GM12878 (cell line): ENCODE results near the gene NKAIN2. TPM values are rescaled to one million over a fixed set of nuclear protein-coding genes. Genes with fewer than 3 reads are reported as not detected.

Experiments used
- ATAC-seq: fragments of 200-7000 bp; cut with Tn5 transposase; 3 replicates; pipeline ENCODE4 v1.9.1; 2020; ENCODE audit warnings: mild to moderate bottlenecking, moderate library complexity
- BruUV-seq: library from RNA; stranded (reverse); fragments of 400-500 nt; replicated peaks from 2 replicates; lab custom pipeline; 2021; lab: Mats Ljungman, UMichigan
- CTCF ChIA-PET: fragments of 300-600 bp; sonication (Branson Sonifier 250); formaldehyde crosslinking; extraction: SDS; loops from one replicate; lab custom pipeline; 2021; ENCODE audit warnings: inconsistent platforms; lab: Yijun Ruan, JAX
- POLR2A ChIA-PET: fragments of 350-600 bp; formaldehyde crosslinking; extraction: SDS; loops from one replicate; lab custom pipeline; 2021; ENCODE audit warnings: inconsistent platforms; lab: Charles Lee
- RAD21 ChIA-PET: fragments of 300-600 bp; sonication (Branson Sonifier 250); formaldehyde crosslinking; loops from one replicate; lab custom pipeline; 2023; ENCODE audit warnings: antibody characterized with exemption; ENCODE audit not compliant: unreplicated experiment; lab: Charles Lee
- SMC1A ChIA-PET: fragments of 300-600 bp; sonication (Branson Sonifier 250); formaldehyde crosslinking; loops from one replicate; lab custom pipeline; 2023; ENCODE audit not compliant: unreplicated experiment, uncharacterized antibody; lab: Charles Lee
- DNase-seq: peaks from one replicate; pipeline ENCODE4 v3.0.0-alpha.2; 2011; ENCODE audit warnings: low read depth, low spot score
- FAIRE-seq: peaks from 3 replicates; lab custom pipeline; 2011; peaks lifted over from hg19 to GRCh38; lab: Jason Lieb, UNC
- H2AFZ ChIP-seq: 2 replicates; pipeline ENCODE4 v1.6.0; 2011; ENCODE audit warnings: low read depth, low read length, control low read depth; ENCODE audit not compliant: control insufficient read depth
- H3K27ac ChIP-seq: 2 replicates; pipeline ENCODE4 v1.5.1; 2011; ENCODE audit warnings: control low read depth; ENCODE audit not compliant: control insufficient read depth, insufficient read depth
- H3K27me3 ChIP-seq, 2 experiments: replicated peaks in 1 of 2; 2 replicates each; pipeline versions ENCODE4 v1.6.0 to v1.6.1; 2011; ENCODE audit warnings: low read length in 1 of 2; ENCODE audit not compliant: control insufficient read depth in 2 of 2, insufficient read depth in 2 of 2
- H3K36me3 ChIP-seq, 2 experiments: 2 replicates each; pipeline ENCODE4 v1.5.1; 2011; ENCODE audit warnings: low read length in 1 of 2; ENCODE audit not compliant: control insufficient read depth in 2 of 2, insufficient read depth in 2 of 2
- H3K4me1 ChIP-seq: 2 replicates; pipeline ENCODE4 v1.6.1; 2011; ENCODE audit warnings: mild to moderate bottlenecking, low read length, moderate library complexity, mixed read lengths; ENCODE audit not compliant: control insufficient read depth, insufficient read depth
- H3K4me2 ChIP-seq: 2 replicates; pipeline ENCODE4 v1.6.0; 2011; ENCODE audit warnings: control low read depth; ENCODE audit not compliant: control insufficient read depth, insufficient read depth
- H3K4me3 ChIP-seq: fragments of 200-600 bp; sonication (generic); 2 replicates; pipeline ENCODE4 v1.5.1; 2016
- H3K79me2 ChIP-seq: 2 replicates; pipeline ENCODE4 v1.6.0; 2011; ENCODE audit warnings: low read length; ENCODE audit not compliant: control insufficient read depth, insufficient read depth
- H3K9ac ChIP-seq: 2 replicates; pipeline ENCODE4 v1.8.0; 2011; ENCODE audit warnings: low read length, control low read depth, mixed read lengths; ENCODE audit not compliant: control insufficient read depth, insufficient read depth
- H3K9me3 ChIP-seq: replicated peaks from 3 replicates; pipeline ENCODE4 v1.5.1; 2011; ENCODE audit warnings: mild to moderate bottlenecking, low read length; ENCODE audit not compliant: control insufficient read depth, insufficient read depth
- H4K20me1 ChIP-seq: 2 replicates; pipeline ENCODE4 v1.6.0; 2011; ENCODE audit not compliant: control insufficient read depth, insufficient read depth
- ASH2L ChIP-seq: fragments of 300-600, 200-600 bp; sonication (generic); IDR thresholded peaks from 2 replicates; pipeline ENCODE4 v1.6.1; 2017; ENCODE audit warnings: low read depth, mild to moderate bottlenecking, borderline replicate concordance
- NRF1 ChIP-seq: conservative IDR thresholded peaks from 2 replicates; pipeline ENCODE4 v1.6.1; 2011; ENCODE audit warnings: mild to moderate bottlenecking, low read depth, low read length, improper control_type of control experiment
- PAX8 ChIP-seq: fragments of 450-650 bp; IDR thresholded peaks from 2 replicates; pipeline ENCODE4 v1.6.1; 2017; ENCODE audit warnings: mild to moderate bottlenecking, moderate library complexity
- SREBF1 ChIP-seq: IDR thresholded peaks from 2 replicates; pipeline ENCODE4 v1.6.1; 2012; ENCODE audit warnings: mild to moderate bottlenecking, low read length
- SUPT20H ChIP-seq: IDR thresholded peaks from 2 replicates; pipeline ENCODE4 v1.6.1; 2011; ENCODE audit warnings: low read depth, mild to moderate bottlenecking, low read length, moderate library complexity, borderline replicate concordance; ENCODE audit not compliant: control insufficient read depth
- ZBTB11 ChIP-seq: fragments of 450-650 bp; formaldehyde crosslinking; IDR thresholded peaks from 2 replicates; pipeline ENCODE4 v1.5.0; 2022; ENCODE audit warnings: mild to moderate bottlenecking, missing genetic modification characterization
- WGBS: methylation state at CpG from one replicate; pipeline ENCODE4 v1.1.6; 2016; ENCODE audit warnings: low lambda C conversion rate; ENCODE audit not compliant: insufficient replicate concordance, insufficient coverage; ENCODE audit errors: missing lambda C conversion rate; 5-methylcytosine and 5-hydroxymethylcytosine counted together
- in situ Hi-C: fragments of 300-500 bp; cut with MboI; formaldehyde crosslinking; loops from 9 replicates; pipeline ENCODE4 v1.14.3; 2018; ENCODE audit warnings: mixed read lengths
- intact Hi-C: fragments of 100-400 bp; cut with micrococcal nuclease; formaldehyde crosslinking; loops from one replicate; pipeline ENCODE4 v1.14.2; 2022; ENCODE audit not compliant: unreplicated experiment
- polyA plus RNA-seq, 11 experiments: library from polyadenylated mRNA; depleted of rRNA in 4 of 11; unstranded in 6 of 11; stranded (reverse) in 5 of 11; fragments of >200 nt; fragmentation: Nextera tagmentation in 4 of 11; fragmentation: Illumina TruSeq in 1 of 11; extraction: Ambion mirVana in 4 of 11; extraction: Trizol in 1 of 11; gene quantifications; 1 replicate in 1 of 11; 2 replicates in 10 of 11; pipeline versions ENCODE4 v1.2.1 to v1.2.3, GENCODE V29; 2011 to 2016; ENCODE audit warnings: inconsistent platforms in 2 of 11, missing spikeins in 2 of 11, low read depth in 1 of 11
- total RNA-seq, 4 experiments: library from RNA; depleted of rRNA in 3 of 4; stranded (reverse); fragments of >200 nt in 3 of 4; fragmentation: Illumina TruSeq in 1 of 4; extraction: Trizol in 1 of 4; gene quantifications; 2 replicates each; pipeline versions ENCODE4 v1.2.1 to v1.2.3, GENCODE V29; 2013 to 2021

NKAIN2 gene
- total and polyA plus RNA-seq, 10 of the 15 experiments (the other 5 are each of a cell fraction or from before 2014, with no cell fraction given): not detected

- ChIA-PET RAD21 (no interaction called here), POLR2A (no interaction called here), SMC1A (interaction anchor here (1.0 kb wide), 1 partner anchor 25 kb away, joined by 3 read pairs; no protein-coding TSS in a partner anchor), CTCF (interaction anchor here (0.9 kb wide), 1 partner anchor 998 kb away, joined by 4 read pairs; no protein-coding TSS in a partner anchor)
- DNase-seq (no peak), FAIRE-seq (no peak), ATAC-seq (no peak)
- Histone ChIP-seq H3K9me3 (no peaks in the 10 kb centered on the region), H3K79me2 (no peaks in the 10 kb centered on the region), H3K36me3 (no peaks in the 10 kb centered on the region), H3K4me3 (no peak overlapping the region), H3K4me1 (no peaks in the 10 kb centered on the region), H3K4me2 (no peak overlapping the region), H4K20me1 (no peaks in the 10 kb centered on the region), H3K27ac (no peak overlapping the region), H3K27me3 (peaks cover 0 to 2% of the 10 kb centered on the region in 2 experiments; a peak in 1 of 4 replicates), H3K9ac (no peak overlapping the region), H2AFZ (no peak overlapping the region)
- no peak for TF ChIP-seq ASH2L
- TF ChIP-seq SREBF1: no peak
- TF ChIP-seq SUPT20H: no peak
- intact Hi-C loops: no loop called here
- no TSS peak for BruUV-seq
- 41% methylated on average over 6 of the region's 6 CpGs for WGBS
- in situ Hi-C loops: no loop called here
Measured at GRCh38 chr6:124800222-124800621, 996.6 kb downstream of the NKAIN2 start.

- H3K9me3 ChIP-seq: no peaks in the 10 kb centered on the region
- no peak overlapping the region for H3K4me2 ChIP-seq
- POLR2A ChIA-PET: no interaction called here
- no peaks in the 10 kb centered on the region for H3K27me3 ChIP-seq
- H3K36me3 ChIP-seq: no peaks in the 10 kb centered on the region
- H4K20me1 ChIP-seq: no peaks in the 10 kb centered on the region
- H2AFZ ChIP-seq: no peak overlapping the region
- RAD21 ChIA-PET: no interaction called here
- H3K4me1 ChIP-seq: no peaks in the 10 kb centered on the region
- 20% methylated on average over 2 of the region's 2 CpGs for WGBS
- DNase-seq (no peak), FAIRE-seq (no peak)
- in situ Hi-C loops: no loop called here
- H3K9ac ChIP-seq: no peak overlapping the region
- intact Hi-C loops: no loop called here
- no peak overlapping the region for H3K27ac ChIP-seq
- TF ChIP-seq PAX8 (no peak), ZBTB11 (no peak), NRF1 (no peak)
- TF ChIP-seq, all 136 proteins: peak for 0
- ATAC-seq: no peak
- SMC1A ChIA-PET: no interaction called here
- H3K4me3 ChIP-seq: no peak overlapping the region
- BruUV-seq: no TSS peak
- CTCF ChIA-PET: no interaction called here
- no peaks in the 10 kb centered on the region for H3K79me2 ChIP-seq
Measured at GRCh38 chr6:124812067-124812466, 1008.4 kb downstream of the NKAIN2 start.
